WTC11 (cell line): Measurements from ENCODE around the gene TINAGL1.

Source experiments
- CTCF ChIP-seq: fragments of 200-600 bp; IDR thresholded peaks from 2 replicates; pipeline ENCODE4 v1.8.0; 2022; ENCODE audit warnings: antibody characterized with exemption
- ETV6 ChIP-seq: sonication (generic); formaldehyde crosslinking; IDR thresholded peaks from 2 replicates; pipeline ENCODE4 v1.8.1; 2022; ENCODE audit warnings: mild to moderate bottlenecking, missing genetic modification reagents
- MAX ChIP-seq: sonication (generic); formaldehyde crosslinking; IDR thresholded peaks from 2 replicates; pipeline ENCODE4 v1.8.0; 2022; ENCODE audit warnings: mild to moderate bottlenecking, missing genetic modification reagents
- NR1H2 ChIP-seq: sonication (generic); formaldehyde crosslinking; IDR thresholded peaks from 2 replicates; pipeline ENCODE4 v1.9.0; 2021; ENCODE audit warnings: mild to moderate bottlenecking, moderate library complexity, missing genetic modification reagents
- SP1 ChIP-seq: sonication (generic); formaldehyde crosslinking; conservative IDR thresholded peaks from 2 replicates; pipeline ENCODE4 v1.8.1; 2022; ENCODE audit warnings: missing genetic modification reagents
- ZNF121 ChIP-seq: sonication (generic); formaldehyde crosslinking; IDR thresholded peaks from 2 replicates; pipeline ENCODE4 v1.8.0; 2023; ENCODE audit warnings: missing genetic modification reagents
- ZNF219 ChIP-seq: sonication (generic); formaldehyde crosslinking; IDR thresholded peaks from 2 replicates; pipeline ENCODE4 v1.8.0; 2023; ENCODE audit warnings: missing genetic modification reagents, mild to moderate bottlenecking, borderline replicate concordance
- TF ChIP-seq, protein P1 (sequence below): sonication (generic); formaldehyde crosslinking; IDR thresholded peaks from 2 replicates; pipeline ENCODE4 v1.8.1; 2023; ENCODE audit warnings: mild to moderate bottlenecking, missing genetic modification reagents
- TF ChIP-seq, protein P2 (sequence below): sonication (generic); formaldehyde crosslinking; IDR thresholded peaks from 2 replicates; pipeline ENCODE4 v1.8.0; 2023; ENCODE audit warnings: missing genetic modification reagents
- TF ChIP-seq, protein P3 (sequence below): sonication (generic); formaldehyde crosslinking; conservative IDR thresholded peaks from 2 replicates; pipeline ENCODE4 v1.8.1; 2023; ENCODE audit warnings: mild to moderate bottlenecking, low read depth, missing genetic modification reagents, moderate library complexity
- TF ChIP-seq, protein P4 (sequence below): sonication (generic); formaldehyde crosslinking; IDR thresholded peaks from 2 replicates; pipeline ENCODE4 v1.8.1; 2022; ENCODE audit warnings: low read depth, mild to moderate bottlenecking, moderate library complexity, missing genetic modification reagents, borderline replicate concordance

GRCh38 chr1:31593770-31594632 is 17.7 kb downstream of the TINAGL1 start:
- TF ChIP-seq ETV6 (no peak), ZNF121 (CRISPR knock-in tag) (no peak), MAX (CRISPR knock-in tag) (no peak), CTCF (peak; percentile 71), SP1 (CRISPR knock-in tag) (no peak), NR1H2 (CRISPR knock-in tag) (no peak), ZNF219 (CRISPR knock-in tag) (no peak)
- TF ChIP-seq, protein P1, sequence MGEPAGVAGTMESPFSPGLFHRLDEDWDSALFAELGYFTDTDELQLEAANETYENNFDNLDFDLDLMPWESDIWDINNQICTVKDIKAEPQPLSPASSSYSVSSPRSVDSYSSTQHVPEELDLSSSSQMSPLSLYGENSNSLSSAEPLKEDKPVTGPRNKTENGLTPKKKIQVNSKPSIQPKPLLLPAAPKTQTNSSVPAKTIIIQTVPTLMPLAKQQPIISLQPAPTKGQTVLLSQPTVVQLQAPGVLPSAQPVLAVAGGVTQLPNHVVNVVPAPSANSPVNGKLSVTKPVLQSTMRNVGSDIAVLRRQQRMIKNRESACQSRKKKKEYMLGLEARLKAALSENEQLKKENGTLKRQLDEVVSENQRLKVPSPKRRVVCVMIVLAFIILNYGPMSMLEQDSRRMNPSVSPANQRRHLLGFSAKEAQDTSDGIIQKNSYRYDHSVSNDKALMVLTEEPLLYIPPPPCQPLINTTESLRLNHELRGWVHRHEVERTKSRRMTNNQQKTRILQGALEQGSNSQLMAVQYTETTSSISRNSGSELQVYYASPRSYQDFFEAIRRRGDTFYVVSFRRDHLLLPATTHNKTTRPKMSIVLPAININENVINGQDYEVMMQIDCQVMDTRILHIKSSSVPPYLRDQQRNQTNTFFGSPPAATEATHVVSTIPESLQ (CRISPR knock-in tag): no peak
- TF ChIP-seq, protein P2, sequence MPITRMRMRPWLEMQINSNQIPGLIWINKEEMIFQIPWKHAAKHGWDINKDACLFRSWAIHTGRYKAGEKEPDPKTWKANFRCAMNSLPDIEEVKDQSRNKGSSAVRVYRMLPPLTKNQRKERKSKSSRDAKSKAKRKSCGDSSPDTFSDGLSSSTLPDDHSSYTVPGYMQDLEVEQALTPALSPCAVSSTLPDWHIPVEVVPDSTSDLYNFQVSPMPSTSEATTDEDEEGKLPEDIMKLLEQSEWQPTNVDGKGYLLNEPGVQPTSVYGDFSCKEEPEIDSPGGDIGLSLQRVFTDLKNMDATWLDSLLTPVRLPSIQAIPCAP (CRISPR knock-in tag): no peak
- TF ChIP-seq, protein P3, sequence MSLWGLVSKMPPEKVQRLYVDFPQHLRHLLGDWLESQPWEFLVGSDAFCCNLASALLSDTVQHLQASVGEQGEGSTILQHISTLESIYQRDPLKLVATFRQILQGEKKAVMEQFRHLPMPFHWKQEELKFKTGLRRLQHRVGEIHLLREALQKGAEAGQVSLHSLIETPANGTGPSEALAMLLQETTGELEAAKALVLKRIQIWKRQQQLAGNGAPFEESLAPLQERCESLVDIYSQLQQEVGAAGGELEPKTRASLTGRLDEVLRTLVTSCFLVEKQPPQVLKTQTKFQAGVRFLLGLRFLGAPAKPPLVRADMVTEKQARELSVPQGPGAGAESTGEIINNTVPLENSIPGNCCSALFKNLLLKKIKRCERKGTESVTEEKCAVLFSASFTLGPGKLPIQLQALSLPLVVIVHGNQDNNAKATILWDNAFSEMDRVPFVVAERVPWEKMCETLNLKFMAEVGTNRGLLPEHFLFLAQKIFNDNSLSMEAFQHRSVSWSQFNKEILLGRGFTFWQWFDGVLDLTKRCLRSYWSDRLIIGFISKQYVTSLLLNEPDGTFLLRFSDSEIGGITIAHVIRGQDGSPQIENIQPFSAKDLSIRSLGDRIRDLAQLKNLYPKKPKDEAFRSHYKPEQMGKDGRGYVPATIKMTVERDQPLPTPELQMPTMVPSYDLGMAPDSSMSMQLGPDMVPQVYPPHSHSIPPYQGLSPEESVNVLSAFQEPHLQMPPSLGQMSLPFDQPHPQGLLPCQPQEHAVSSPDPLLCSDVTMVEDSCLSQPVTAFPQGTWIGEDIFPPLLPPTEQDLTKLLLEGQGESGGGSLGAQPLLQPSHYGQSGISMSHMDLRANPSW (CRISPR knock-in tag): no peak
- TF ChIP-seq, protein P4, sequence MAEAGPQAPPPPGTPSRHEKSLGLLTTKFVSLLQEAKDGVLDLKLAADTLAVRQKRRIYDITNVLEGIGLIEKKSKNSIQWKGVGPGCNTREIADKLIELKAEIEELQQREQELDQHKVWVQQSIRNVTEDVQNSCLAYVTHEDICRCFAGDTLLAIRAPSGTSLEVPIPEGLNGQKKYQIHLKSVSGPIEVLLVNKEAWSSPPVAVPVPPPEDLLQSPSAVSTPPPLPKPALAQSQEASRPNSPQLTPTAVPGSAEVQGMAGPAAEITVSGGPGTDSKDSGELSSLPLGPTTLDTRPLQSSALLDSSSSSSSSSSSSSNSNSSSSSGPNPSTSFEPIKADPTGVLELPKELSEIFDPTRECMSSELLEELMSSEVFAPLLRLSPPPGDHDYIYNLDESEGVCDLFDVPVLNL (CRISPR knock-in tag): no peak
